Liver (tissue), 9 donors: ENCODE measurements around the gene KLHL28. TPM values are rescaled to one million over a fixed set of nuclear protein-coding genes. Genes with fewer than 3 reads are reported as not detected.

Source experiments
- DNase-seq: peaks from one replicate; pipeline ENCODE4 v3.0.0-alpha.2; 2017; ENCODE audit warnings: low spot score
- H3K27ac ChIP-seq, 2 donors: one replicate each; pipeline ENCODE4 v1.7.0; 2013; ENCODE audit warnings: inconsistent platforms in 2 of 2, low read length in 2 of 2, control low read depth in 1 of 2, low read depth in 1 of 2, mild to moderate bottlenecking in 1 of 2
- H3K27me3 ChIP-seq, 4 donors: one replicate each; pipeline versions ENCODE4 v1.6.1 to v1.7.0; 2013; ENCODE audit warnings: low read length in 3 of 4, inconsistent platforms in 1 of 4, mild to moderate bottlenecking in 1 of 4, moderate library complexity in 1 of 4; ENCODE audit not compliant: control insufficient read depth in 4 of 4, insufficient read depth in 4 of 4
- H3K36me3 ChIP-seq, 4 donors: one replicate each; pipeline versions ENCODE4 v1.6.1 to v1.7.0; 2013; ENCODE audit warnings: low read length in 3 of 4, mild to moderate bottlenecking in 3 of 4, low read depth in 1 of 4, moderate library complexity in 1 of 4; ENCODE audit not compliant: control insufficient read depth in 4 of 4, insufficient read depth in 3 of 4
- H3K4me1 ChIP-seq, 4 donors: one replicate each; pipeline versions ENCODE4 v1.6.1 to v1.7.0; 2013; ENCODE audit warnings: low read length in 3 of 4, mild to moderate bottlenecking in 3 of 4, moderate library complexity in 1 of 4; ENCODE audit not compliant: control insufficient read depth in 4 of 4, insufficient read depth in 4 of 4
- H3K4me3 ChIP-seq, 3 donors: one replicate each; pipeline versions ENCODE4 v1.6.1 to v1.7.0; 2013; ENCODE audit warnings: low read length in 3 of 3, control low read depth in 1 of 3, low read depth in 1 of 3, mild to moderate bottlenecking in 1 of 3
- H3K9ac ChIP-seq, 2 donors: one replicate each; pipeline ENCODE4 v1.7.0; 2013; ENCODE audit warnings: low read length in 2 of 2, mild to moderate bottlenecking in 2 of 2, moderate library complexity in 2 of 2, control low read depth in 1 of 2, low read depth in 1 of 2
- H3K9me3 ChIP-seq, 4 donors: one replicate each; pipeline versions ENCODE4 v1.6.1 to v1.7.0; 2013; ENCODE audit warnings: low read length in 3 of 4; ENCODE audit not compliant: control insufficient read depth in 4 of 4
- ATF3 ChIP-seq: IDR thresholded peaks from 2 replicates; pipeline ENCODE4 v1.6.1; 2016; ENCODE audit warnings: antibody characterized with exemption
- CTCF ChIP-seq: fragments of 150-350 bp; IDR thresholded peaks from 2 replicates; pipeline ENCODE4 v1.5.1; 2017; ENCODE audit warnings: improper control_type of control experiment, low read depth, low read length; ENCODE audit not compliant: missing input control
- EGR1 ChIP-seq, 2 donors: IDR thresholded peaks; 2 replicates each; pipeline ENCODE4 v1.6.1; 2016 to 2018; ENCODE audit warnings: antibody characterized with exemption in 2 of 2, low read depth in 2 of 2
- FOXA2 ChIP-seq: IDR thresholded peaks from 2 replicates; pipeline ENCODE4 v1.6.1; 2016; ENCODE audit warnings: antibody characterized with exemption
- GABPA ChIP-seq, 2 donors: IDR thresholded peaks in 1 of 2; conservative IDR thresholded peaks in 1 of 2; 2 replicates each; pipeline ENCODE4 v1.6.1; 2016; ENCODE audit warnings: antibody characterized with exemption in 2 of 2, mild to moderate bottlenecking in 1 of 2, moderate library complexity in 1 of 2
- HNF4G ChIP-seq: IDR thresholded peaks from 2 replicates; pipeline ENCODE4 v1.6.1; 2016; ENCODE audit warnings: antibody characterized with exemption
- MAX ChIP-seq: IDR thresholded peaks from 2 replicates; pipeline ENCODE4 v1.6.1; 2016; ENCODE audit warnings: antibody characterized with exemption
- SP1 ChIP-seq: IDR thresholded peaks from 2 replicates; pipeline ENCODE4 v1.6.1; 2018; ENCODE audit warnings: antibody characterized with exemption, mild to moderate bottlenecking
- YY1 ChIP-seq: IDR thresholded peaks from 2 replicates; pipeline ENCODE4 v1.6.1; 2016; ENCODE audit warnings: antibody characterized with exemption, mild to moderate bottlenecking
- ZBTB33 ChIP-seq: IDR thresholded peaks from 2 replicates; pipeline ENCODE4 v1.6.1; 2016; ENCODE audit warnings: antibody characterized with exemption
- WGBS: extraction: QIAGEN DNeasy Blood & Tissue Kit; methylation state at CpG from one replicate; pipeline ENCODE4 v1.1.7; 2013; 5-methylcytosine and 5-hydroxymethylcytosine counted together
- polyA plus RNA-seq, 2 donors: library from polyadenylated mRNA; stranded (reverse) in 1 of 2; unstranded in 1 of 2; fragments of 200-250 nt in 1 of 2; fragments of >200 nt in 1 of 2; fragmentation: Nextera tagmentation in 1 of 2; extraction: Ambion mirVana in 1 of 2; gene quantifications; one replicate each; pipeline versions ENCODE4 v1.2.1 to v1.2.3, GENCODE V29; 2013 to 2015
- total RNA-seq, 2 donors: library from RNA; depleted of rRNA; stranded (reverse); fragments of >200 nt; gene quantifications; one replicate each; pipeline ENCODE4 v1.2.3, GENCODE V29; 2014
- donor health status: healthy.
- donor health status: healthy.
- donor health status: healthy.
- donor health status: healthy.
- donor health status: healthy.

Gene KLHL28
- total and polyA plus RNA-seq, 4 donors, result 2.3 to 7.9 (median 5.7) TPM

GRCh38 chr14:44981198-44981597 lies 19.5 kb upstream of the KLHL28 start:
- H3K27me3 ChIP-seq, result no peaks in the 10 kb centered on the region
- H3K27ac ChIP-seq, result no peak overlapping the region
- WGBS, result 77% methylated on average over 3 of the region's 3 CpGs
- no peak for DNase-seq
- no peaks in the 10 kb centered on the region for H3K36me3 ChIP-seq
- no peak overlapping the region for H3K9ac ChIP-seq
- TF ChIP-seq GABPA (IDR thresholded peaks at IDR 0.05 in 1 of 2, conservative IDR thresholded peaks at IDR 0.05 in 1 of 2) (no peak), SP1 (no peak), MAX (no peak), ATF3 (no peak), CTCF (no peak)
- H3K4me3 ChIP-seq, result no peak overlapping the region
- H3K4me1 ChIP-seq, result peaks cover 0 to 2% (median 0%) of the 10 kb centered on the region in 4 donors
- H3K9me3 ChIP-seq, result no peaks in the 10 kb centered on the region

GRCh38 chr14:44979740-44980356 lies 18.1 kb upstream of the KLHL28 start:
- Histone ChIP-seq H3K9me3 (no peaks in the 10 kb centered on the region), H3K36me3 (no peaks in the 10 kb centered on the region), H3K4me3 (no peak overlapping the region), H3K27ac (no peak overlapping the region), H3K4me1 (peaks cover 0 to 2% (median 0%) of the 10 kb centered on the region in 4 donors), H3K27me3 (no peaks in the 10 kb centered on the region), H3K9ac (no peak overlapping the region)
- no peak for DNase-seq
- TF ChIP-seq EGR1 (IDR thresholded peaks at IDR 0.05; ENCODE audit: low read depth in 2 of 2) (no peak), ZBTB33 (no peak), HNF4G (no peak)

GRCh38 chr14:44979273-44979672 lies 17.5 kb upstream of the KLHL28 start:
- Histone ChIP-seq H3K9ac (no peak overlapping the region), H3K36me3 (no peaks in the 10 kb centered on the region), H3K27ac (no peak overlapping the region), H3K27me3 (no peaks in the 10 kb centered on the region), H3K9me3 (no peaks in the 10 kb centered on the region), H3K4me3 (no peak overlapping the region), H3K4me1 (peaks cover 0 to 2% (median 0%) of the 10 kb centered on the region in 4 donors)
- TF ChIP-seq ZBTB33 (no peak), FOXA2 (no peak), HNF4G (no peak), YY1 (no peak), SP1 (no peak), ATF3 (no peak)
- DNase-seq, result no peak
- 83% methylated on average over 2 of the region's 2 CpGs for WGBS
